Myometrial cell (primary cell): ENCODE results near the gene OR9K2. TPM values are rescaled to one million over a fixed set of nuclear protein-coding genes. Genes with fewer than 3 reads are reported as not detected.

Source experiments
- total RNA-seq: library from RNA; depleted of rRNA; stranded (reverse); fragments of >200 nt; gene quantifications from 2 replicates; pipeline ENCODE4 v1.2.3, GENCODE V29; 2015

The OR9K2 gene, protein sequence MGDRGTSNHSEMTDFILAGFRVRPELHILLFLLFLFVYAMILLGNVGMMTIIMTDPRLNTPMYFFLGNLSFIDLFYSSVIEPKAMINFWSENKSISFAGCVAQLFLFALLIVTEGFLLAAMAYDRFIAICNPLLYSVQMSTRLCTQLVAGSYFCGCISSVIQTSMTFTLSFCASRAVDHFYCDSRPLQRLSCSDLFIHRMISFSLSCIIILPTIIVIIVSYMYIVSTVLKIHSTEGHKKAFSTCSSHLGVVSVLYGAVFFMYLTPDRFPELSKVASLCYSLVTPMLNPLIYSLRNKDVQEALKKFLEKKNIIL
- total RNA-seq, result not detected in 2 replicates

GRCh38 chr12:55126106-55126505 lies at the start of gene OR9K2:
Gene OR9K2, plus strand, starts transcription at chr12:55126406. Its CDS starts 3,429 bp downstream, at chr12:55129835.

Other genes starting within 250 kb of the OR9K2 start
- gene TESPA1, start 141.6 kb upstream of the OR9K2 start, total RNA-seq, result not detected in 2 replicates
- gene NEUROD4, start 106.4 kb upstream of the OR9K2 start, total RNA-seq, result not detected in 2 replicates
- gene OR10A7, start 94.6 kb downstream of the OR9K2 start, total RNA-seq, result not detected in 2 replicates
- not detected in 2 replicates for gene OR6C74, start 118.2 kb downstream of the OR9K2 start, total RNA-seq
- not detected in 2 replicates for gene OR6C6, start 170.2 kb downstream of the OR9K2 start, total RNA-seq
- not detected in 2 replicates for gene OR6C1, start 187.9 kb downstream of the OR9K2 start, total RNA-seq
- not detected in 2 replicates for gene OR6C3, start 204.3 kb downstream of the OR9K2 start, total RNA-seq
- not detected in 2 replicates for gene OR6C75, start 236.6 kb downstream of the OR9K2 start, total RNA-seq